Pancreas (tissue), 10 donors: Measurements from ENCODE around the gene ACTN4. TPM values are rescaled to one million over a fixed set of nuclear protein-coding genes. Genes with fewer than 3 reads are reported as not detected.

Experiments
- ATAC-seq, 4 donors: fragments of 200-7000 bp; cut with Tn5 transposase; one replicate each; pipeline versions ENCODE4 v1.8.0 to v1.9.1; 2020; ENCODE audit warnings: mild to moderate bottlenecking in 4 of 4, moderate library complexity in 4 of 4
- DNase-seq, 6 donors: peaks; one replicate each; pipeline ENCODE4 v3.0.0-alpha.2; 2020
- FAIRE-seq: peaks from 2 replicates; lab custom pipeline; 2012; peaks lifted over from hg19 to GRCh38; lab: Jason Lieb, UNC
- H3K27ac ChIP-seq, 4 donors: fragments of 200-600 bp; sonication (generic); 1 replicate in 3 of 4; 2 replicates in 1 of 4; pipeline versions ENCODE4 v1.5.0 to v1.8.0; 2020
- H3K27me3 ChIP-seq, 4 donors: fragments of 200-600 bp; one replicate each; pipeline ENCODE4 v1.8.0; 2021
- H3K36me3 ChIP-seq, 3 donors: fragments of 200-600 bp; sonication (generic) in 1 of 3; one replicate each; pipeline versions ENCODE4 v1.5.0 to v1.8.0; 2020 to 2021
- H3K4me1 ChIP-seq, 3 donors: fragments of 200-600 bp; one replicate each; pipeline ENCODE4 v1.8.0; 2021
- H3K4me3 ChIP-seq, 4 donors: fragments of 200-600 bp; sonication (generic) in 2 of 4; one replicate each; pipeline versions ENCODE4 v1.5.0 to v1.8.0; 2020 to 2021
- H3K9me3 ChIP-seq, 4 donors: fragments of 200-600 bp; one replicate each; pipeline ENCODE4 v1.8.0; 2021
- CTCF ChIP-seq, 4 donors: fragments of 200-600 bp; sonication (generic) in 3 of 4; IDR thresholded peaks; one replicate each; pipeline versions ENCODE4 v1.5.0 to v1.8.0; 2021; ENCODE audit warnings: antibody characterized with exemption in 4 of 4
- WGBS, 2 donors: extraction: QIAGEN DNeasy Blood & Tissue Kit; methylation state at CpG; one replicate each; pipeline ENCODE4 v1.1.7; 2013; 5-methylcytosine and 5-hydroxymethylcytosine counted together
- intact Hi-C, 3 donors: fragments of 100-400 bp; cut with DNase I; formaldehyde crosslinking; loops; one replicate each; pipeline versions ENCODE4 v1.11.1 to v1.14.2; 2022
- polyA plus RNA-seq, 2 donors: library from polyadenylated mRNA; stranded (reverse); fragments of 200-250 nt; gene quantifications; one replicate each; pipeline ENCODE4 v1.2.3, GENCODE V29; 2013
- total RNA-seq, 6 donors: library from RNA; stranded (reverse); fragmentation: NEBNext Ultra II Directional in 4 of 6; extraction: Animal tissue kit (Norgen Biotek cat#: 25700) in 4 of 6; gene quantifications; one replicate each; pipeline versions ENCODE4 v1.2.1 to v1.2.4, GENCODE V29; 2021 to 2023
- donor health status: healthy with polysubstance abuse.
- donor health status: DM: no; HTN: no; CAD: no; lungs with moderate emphysema.
- donor health status: DM: no; HTN: no; CAD: no.
- donor health status: control.
- donor health status: control.
- donor health status: Bipolar disorder and iron deficiency.
- donor health status: DM: yes; HTN: yes; CAD: no.
- donor health status: DM: no; HTN: no; CAD: no.
- donor health status: DM: no; HTN: no; CAD: no.
- donor health status: DM: yes; HTN: yes; CAD: no.

The ACTN4 gene
- total and polyA plus RNA-seq, 8 donors = 98.2 to 284 (median 187) TPM

- ATAC-seq (peak; percentile 94 to 99 (median 97)), FAIRE-seq (peak; percentile 87)
Observed at GRCh38 chr19:38618590-38619360, 28.7 kb upstream of the ACTN4 start, which contains the start of gene EIF3K. Gene EIF3K (plus strand): TSS chr19:38619188. CDS start chr19:38619269, 81 bp downstream.

GRCh38 chr19:38619361-38620174 lies 27.9 kb upstream of the ACTN4 start:
- Histone ChIP-seq H3K9me3 (no peaks in the 10 kb centered on the region), H3K4me3 (peak overlapping the region; percentile 53 to 94 (median 66)), H3K4me1 (peaks cover 6 to 10% (median 7%) of the 10 kb centered on the region in 3 donors), H3K27ac (peak overlapping the region in 3 of 4 donors; percentile 9 to 60 (median 49)), H3K27me3 (no peaks in the 10 kb centered on the region), H3K36me3 (peaks cover 0 to 23% (median 9%) of the 10 kb centered on the region in 3 donors)
- no peak for TF ChIP-seq CTCF (IDR thresholded peaks at IDR 0.05)
- intact Hi-C loops = loop anchor here in 2 of 3 donors (10.0 kb wide), 2 partner anchors 105 to 215 kb away; partner anchors contain the start of gene FAM98C (in 1 of the 2)
- FAIRE-seq (no peak), ATAC-seq (no peak), DNase-seq (no peak)
- 9 to 10% methylated on average over 21 of the region's 21 CpGs for WGBS, 2 donors

More at GRCh38 chr19:38618590-38619360, 28.7 kb upstream of the ACTN4 start, which contains the start of gene EIF3K:
- H3K27ac ChIP-seq = peak within 1 kb of the TSS; percentile 27 to 60 (median 44)
- H3K4me3 ChIP-seq = peak within 1 kb of the TSS; percentile 53 to 94 (median 66)
- H3K27me3 ChIP-seq = no peaks in the 10 kb centered on the region
- H3K9me3 ChIP-seq = no peaks in the 10 kb centered on the region
- peaks cover 6 to 10% (median 7%) of the 10 kb centered on the region in 3 donors for H3K4me1 ChIP-seq
- peaks cover 0 to 18% (median 3%) of the 10 kb centered on the region in 3 donors for H3K36me3 ChIP-seq
- peak; percentile 97 to 100 (median 99) for DNase-seq
- no peak for TF ChIP-seq CTCF (IDR thresholded peaks at IDR 0.05)
- 1% methylated on average over 62 to 64 of the region's 64 CpGs for WGBS, 2 donors
- intact Hi-C loops = loop anchor here in 2 of 3 donors (10.0 kb wide), 2 partner anchors 104 to 214 kb away; partner anchors contain the start of gene FAM98C (in 1 of the 2)

GRCh38 chr19:38624822-38625221 lies 22.6 kb upstream of the ACTN4 start:
- Histone ChIP-seq H3K4me3 (no peak overlapping the region), H3K36me3 (peaks cover 0 to 58% (median 38%) of the 10 kb centered on the region in 3 donors), H3K9me3 (no peaks in the 10 kb centered on the region), H3K27ac (no peak overlapping the region), H3K27me3 (no peaks in the 10 kb centered on the region), H3K4me1 (peaks cover 1 to 4% (median 4%) of the 10 kb centered on the region in 3 donors)
- 85% methylated on average over 3 of the region's 3 CpGs for WGBS, 2 donors
- no peak for ATAC-seq
- intact Hi-C loops = no loop called here
- TF ChIP-seq CTCF (IDR thresholded peaks at IDR 0.05) = no peak
- no peak for FAIRE-seq
- DNase-seq = no peak

- Histone ChIP-seq H3K4me3 (no peak overlapping the region), H3K27me3 (no peaks in the 10 kb centered on the region), H3K9me3 (no peaks in the 10 kb centered on the region), H3K4me1 (no peaks in the 10 kb centered on the region), H3K27ac (no peak overlapping the region), H3K36me3 (peaks cover 0 to 49% (median 38%) of the 10 kb centered on the region in 3 donors)
- FAIRE-seq (no peak), ATAC-seq (no peak), DNase-seq (no peak)
- intact Hi-C loops = no loop called here
- WGBS, 2 donors = 94 to 96% methylated on average over 4 of the region's 4 CpGs
- TF ChIP-seq CTCF (IDR thresholded peaks at IDR 0.05) = no peak
Observed at GRCh38 chr19:38626401-38626800, 21.0 kb upstream of the ACTN4 start.
